Stimulated activated CD4-positive, alpha-beta T cell treated with anti-CD3 and anti-CD28 coated beads, Interleukin-4, amount 100 ng/mL, for 48 hours (primary cell): ENCODE data around the gene SLC66A2.
"Not testable (repeated sequence)": the region's sequence is repeated elsewhere in the genome, so short reads cannot be mapped to it uniquely, and the experiment has no call there.

Experiments
- DNase-seq, 2 donors: peaks; one replicate each; pipeline ENCODE4 v3.0.0-alpha.2; 2020; ENCODE audit warnings: low read depth in 2 of 2

SLC66A2 gene

GRCh38 chr18:79883461-79884293 lies 67.8 kb downstream of the SLC66A2 start:
- DNase-seq: no peak

- no peak for DNase-seq
Measured at GRCh38 chr18:79882522-79883241, 68.8 kb downstream of the SLC66A2 start.

GRCh38 chr18:79881695-79882094 lies 69.8 kb downstream of the SLC66A2 start:
- DNase-seq: no peak

GRCh38 chr18:79879566-79879965 lies 71.9 kb downstream of the SLC66A2 start:
- DNase-seq: no peak

- no peak for DNase-seq
Measured at GRCh38 chr18:79878741-79879378, 72.6 kb downstream of the SLC66A2 start.

- DNase-seq: not testable (repeated sequence)
Measured at GRCh38 chr18:79878246-79878645, 73.2 kb downstream of the SLC66A2 start.

- no peak for DNase-seq
Measured at GRCh38 chr18:79877163-79878091, 74.0 kb downstream of the SLC66A2 start.

GRCh38 chr18:79876497-79876896 lies 75.0 kb downstream of the SLC66A2 start:
- no peak for DNase-seq

GRCh38 chr18:79875931-79876461 lies 75.5 kb downstream of the SLC66A2 start:
- DNase-seq: no peak

- no peak for DNase-seq
Measured at GRCh38 chr18:79875531-79875919, 75.9 kb downstream of the SLC66A2 start.

GRCh38 chr18:79874553-79875530 lies 76.6 kb downstream of the SLC66A2 start:
- DNase-seq: no peak

- no peak for DNase-seq
Measured at GRCh38 chr18:79873449-79874110, 77.9 kb downstream of the SLC66A2 start.

- no peak for DNase-seq
Measured at GRCh38 chr18:79872527-79873444, 78.7 kb downstream of the SLC66A2 start.

GRCh38 chr18:79871481-79872091 lies 79.9 kb downstream of the SLC66A2 start:
- no peak for DNase-seq

GRCh38 chr18:79871026-79871390 lies 80.4 kb downstream of the SLC66A2 start:
- DNase-seq: no peak

GRCh38 chr18:79870301-79871025 lies 81.0 kb downstream of the SLC66A2 start:
- no peak for DNase-seq

- no peak for DNase-seq
Measured at GRCh38 chr18:79869591-79870300, 81.7 kb downstream of the SLC66A2 start.
